Pulmonary artery endothelial cell (primary cell): ENCODE measurements around the gene RAB31. TPM values are rescaled to one million over a fixed set of nuclear protein-coding genes. Genes with fewer than 3 reads are reported as not detected.
"Not testable (repeated sequence)": the region's sequence is repeated elsewhere in the genome, so short reads cannot be mapped to it uniquely, and the experiment has no call there.

Experiments used
- DNase-seq: peaks from one replicate; pipeline ENCODE4 v3.0.0-alpha.2; 2011; ENCODE audit warnings: low read depth, low spot score
- total RNA-seq: library from RNA; depleted of rRNA; stranded (reverse); fragments of >200 nt; gene quantifications from 2 replicates; pipeline ENCODE4 v1.2.3, GENCODE V29; 2014

The RAB31 gene
- total RNA-seq, 1 donor from 2014 or later, result 32.7 TPM

GRCh38 chr18:9835825-9836224 lies 127.7 kb downstream of the RAB31 start:
- DNase-seq, result no peak

DNA sequence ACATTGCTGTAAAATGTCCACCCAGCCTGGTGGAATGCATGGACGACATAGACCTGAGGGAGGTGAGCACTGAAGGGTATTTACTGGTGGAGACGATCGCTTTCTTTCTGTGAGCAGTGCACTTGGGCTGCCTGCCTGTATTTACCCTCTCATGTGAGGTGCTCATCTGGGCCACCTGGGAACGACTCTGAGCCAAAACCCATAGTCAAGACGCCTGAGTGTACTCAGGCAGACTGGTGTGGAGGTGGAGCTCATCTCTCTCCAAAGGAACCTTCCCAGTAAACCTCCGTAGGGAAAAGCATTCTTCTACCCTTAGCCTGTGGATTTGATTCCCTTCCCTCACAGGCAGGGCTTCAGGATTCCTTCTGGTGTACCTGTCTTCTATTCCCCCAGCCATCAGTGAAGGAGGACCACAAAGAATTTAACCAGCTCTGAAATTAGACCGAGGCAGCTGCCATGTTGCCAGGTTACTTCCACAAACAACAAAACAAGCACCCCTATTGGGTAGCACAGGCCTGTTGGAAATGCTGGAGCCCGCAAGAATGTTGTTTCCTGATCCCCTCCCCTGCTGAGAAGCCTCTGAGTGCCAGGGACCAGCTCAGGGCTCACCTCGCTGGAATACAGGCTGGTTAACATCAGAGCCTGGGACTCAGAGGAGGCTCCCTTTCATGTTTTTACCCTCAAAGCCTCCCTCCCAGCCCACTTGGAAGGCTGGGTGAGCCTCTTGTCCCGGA lies 130.2 kb downstream of the RAB31 start:
- DNase-seq, result no peak

DNA sequence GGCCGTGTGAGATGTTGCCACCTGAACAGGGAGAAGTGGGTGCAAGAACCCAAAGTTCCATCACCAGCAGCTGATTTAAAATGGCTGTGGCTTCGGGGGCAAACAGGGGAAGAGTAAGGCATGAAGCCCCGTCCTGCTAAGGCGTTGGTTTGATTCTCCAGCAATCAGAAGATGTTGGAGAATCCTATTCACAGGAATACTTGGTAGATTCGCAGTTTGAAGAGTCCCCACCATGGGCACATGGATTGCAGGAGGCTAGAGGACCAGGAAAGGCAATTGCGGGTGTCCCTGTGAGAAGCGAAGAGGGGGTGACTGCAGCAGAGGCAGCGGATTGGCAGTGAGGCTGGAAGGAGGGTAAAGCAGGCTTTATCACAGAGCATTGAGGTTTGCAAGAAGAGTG lies 131.1 kb downstream of the RAB31 start:
- no peak for DNase-seq

DNA sequence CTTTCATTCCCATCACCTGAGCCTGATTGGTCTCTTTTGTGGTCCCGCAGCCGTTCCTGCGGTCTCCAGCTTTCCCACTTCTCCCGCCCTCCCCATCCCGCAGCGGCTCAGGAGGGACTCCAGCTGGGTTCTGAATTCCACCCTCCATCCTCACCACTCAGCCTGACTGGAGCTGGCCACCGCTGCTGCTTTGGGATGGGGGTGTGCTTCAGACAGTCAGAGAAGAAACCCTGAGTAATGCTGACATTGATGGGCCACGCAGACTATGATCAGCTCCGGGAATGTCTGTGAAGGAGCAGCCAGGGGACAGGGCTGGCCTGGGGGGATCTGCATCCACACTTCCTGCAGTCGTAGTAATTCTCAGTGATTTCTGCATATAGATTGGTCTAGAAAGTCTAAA lies 131.8 kb downstream of the RAB31 start:
- no peak for DNase-seq

GRCh38 chr18:9841752-9842151 lies 133.7 kb downstream of the RAB31 start:
- no peak for DNase-seq

DNA sequence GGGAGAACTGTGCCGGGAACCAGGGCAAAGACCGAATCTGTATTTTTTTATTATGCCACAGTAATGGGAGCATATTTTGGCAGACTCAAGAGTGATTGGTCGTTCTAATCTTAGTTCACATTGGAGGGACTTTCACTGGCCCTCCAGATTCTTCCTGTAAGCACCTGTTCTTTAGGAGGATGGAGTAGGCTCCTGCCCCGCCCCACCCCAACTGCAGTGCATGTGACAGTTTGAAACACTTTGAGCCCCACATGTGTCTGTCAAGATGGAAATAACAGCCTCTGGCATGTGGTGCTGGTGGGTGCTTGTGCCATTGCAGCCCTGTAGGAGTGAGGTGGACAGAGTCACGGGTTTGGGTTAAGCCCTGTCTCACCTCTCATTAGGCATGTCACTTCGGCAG lies 134.3 kb downstream of the RAB31 start:
- DNase-seq, result no peak

DNA sequence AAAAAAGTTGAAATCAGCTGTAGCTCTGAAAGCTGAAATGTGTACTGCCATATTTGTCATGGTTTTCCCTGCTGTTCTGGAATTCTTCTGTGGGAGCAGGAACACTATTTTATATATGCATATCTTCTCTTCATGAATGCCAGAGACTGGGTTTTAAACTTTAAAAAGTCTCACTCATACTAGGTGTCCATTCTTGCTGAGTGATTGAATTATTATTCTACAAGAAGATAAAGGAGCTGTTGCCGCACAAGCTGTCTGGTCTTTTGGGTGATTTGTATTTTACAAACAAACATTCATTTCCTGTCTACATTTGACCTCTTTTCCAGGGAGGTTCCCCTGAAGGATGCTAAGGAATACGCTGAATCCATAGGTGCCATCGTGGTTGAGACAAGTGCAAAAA lies 137.2 kb downstream of the RAB31 start:
- DNase-seq, result no peak

DNA sequence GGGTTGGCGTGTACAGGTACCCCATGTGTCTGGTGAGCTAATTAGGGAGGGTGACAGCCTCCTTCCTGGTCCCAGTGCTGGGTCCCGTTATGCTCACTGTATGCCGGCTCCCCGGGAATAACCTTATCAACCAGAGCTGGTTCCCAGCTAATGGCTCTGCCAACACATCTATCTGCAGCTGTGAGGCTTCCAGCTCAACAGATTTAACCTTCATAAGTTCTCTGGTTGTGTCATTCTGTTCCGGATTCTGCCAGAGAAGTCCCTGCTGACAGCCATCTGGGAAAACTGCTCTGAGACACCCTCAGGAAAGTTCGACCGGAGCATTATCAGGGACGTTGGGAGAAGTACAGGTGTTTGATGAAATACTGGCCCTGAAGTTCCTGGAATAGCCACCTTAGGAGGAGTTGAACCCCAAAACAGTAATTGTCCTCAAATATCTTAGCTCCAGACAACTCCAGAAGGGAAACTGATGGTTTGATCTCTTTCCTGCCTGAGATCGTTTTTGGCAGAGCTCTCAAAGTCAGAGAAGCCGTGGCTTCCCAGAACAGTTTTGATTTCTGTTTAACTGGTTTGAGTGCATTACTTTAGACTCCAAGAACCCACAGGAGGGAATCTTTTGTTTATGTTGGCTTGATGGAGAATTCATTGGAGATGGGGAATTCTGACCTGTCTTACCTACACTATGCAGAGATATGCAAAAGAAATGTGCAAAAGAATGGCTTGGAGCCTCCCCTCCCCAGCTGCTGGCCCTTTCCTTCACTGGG lies 138.2 kb downstream of the RAB31 start:
- DNase-seq, result no peak

- DNase-seq, result no peak
These were observed 140.2 kb downstream of the RAB31 start for GRCh38 chr18:9848170-9848879.

DNA sequence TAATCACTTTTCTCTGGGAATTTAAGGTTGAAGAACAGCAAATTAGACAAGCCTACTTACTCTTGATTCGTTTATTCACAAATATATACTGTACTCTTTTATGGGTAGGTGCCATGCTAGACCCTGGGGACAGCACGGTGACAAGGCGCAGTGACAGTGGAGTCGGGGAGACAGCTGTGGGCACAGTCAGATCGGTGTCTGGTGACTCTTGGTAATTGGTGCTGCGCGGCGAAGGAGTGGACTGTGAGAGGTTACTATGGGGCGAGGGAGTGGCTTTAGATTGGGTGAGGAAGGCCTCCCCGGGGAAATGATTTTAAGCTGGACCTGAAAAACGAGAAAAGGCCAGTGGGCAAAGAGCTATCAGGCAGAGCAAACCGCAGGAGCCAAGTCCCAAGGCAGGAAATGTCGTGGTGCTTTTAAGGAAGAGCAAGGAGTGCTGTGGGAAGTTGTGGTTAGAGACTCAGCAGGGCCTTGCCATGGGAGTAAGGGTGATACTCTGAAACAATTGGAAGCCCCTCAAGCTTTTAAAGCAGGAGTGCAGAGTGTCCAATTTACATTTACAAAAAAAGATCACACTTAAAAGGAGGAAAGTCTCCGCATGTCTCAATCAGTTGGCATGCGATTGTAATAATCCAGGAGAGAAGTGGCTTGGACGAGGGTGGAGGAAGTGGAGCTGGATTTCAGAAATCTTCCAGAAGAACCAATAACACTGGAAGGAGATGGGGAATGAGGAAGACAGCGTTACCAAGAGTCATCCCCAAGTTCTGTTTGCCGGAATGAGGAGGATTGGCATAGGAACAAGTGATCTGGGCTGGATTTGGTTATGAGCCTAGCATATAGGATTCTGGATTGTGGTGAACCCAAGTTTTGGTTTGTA lies 141.5 kb downstream of the RAB31 start:
- DNase-seq, result no peak

- no peak for DNase-seq
These were observed 142.2 kb downstream of the RAB31 start for GRCh38 chr18:9850309-9850708.

DNA sequence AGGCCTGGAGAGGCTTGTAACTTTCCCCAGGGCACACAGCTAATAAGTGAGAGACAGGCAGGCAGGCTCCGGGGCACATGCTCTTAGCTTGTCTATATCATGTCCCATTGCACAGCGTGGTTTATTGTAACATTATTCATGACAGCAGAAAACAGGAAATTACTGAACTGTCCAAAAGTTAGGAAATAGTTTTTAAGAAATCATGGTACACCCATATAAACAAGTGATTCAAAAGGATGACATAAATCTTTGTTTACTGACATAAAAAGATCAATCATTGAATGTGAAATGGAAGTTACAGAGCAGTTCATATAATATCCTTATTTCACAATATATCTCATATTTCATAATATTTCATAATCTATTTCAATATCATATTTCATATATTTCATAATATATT lies 143.4 kb downstream of the RAB31 start:
- DNase-seq, result no peak

DNA sequence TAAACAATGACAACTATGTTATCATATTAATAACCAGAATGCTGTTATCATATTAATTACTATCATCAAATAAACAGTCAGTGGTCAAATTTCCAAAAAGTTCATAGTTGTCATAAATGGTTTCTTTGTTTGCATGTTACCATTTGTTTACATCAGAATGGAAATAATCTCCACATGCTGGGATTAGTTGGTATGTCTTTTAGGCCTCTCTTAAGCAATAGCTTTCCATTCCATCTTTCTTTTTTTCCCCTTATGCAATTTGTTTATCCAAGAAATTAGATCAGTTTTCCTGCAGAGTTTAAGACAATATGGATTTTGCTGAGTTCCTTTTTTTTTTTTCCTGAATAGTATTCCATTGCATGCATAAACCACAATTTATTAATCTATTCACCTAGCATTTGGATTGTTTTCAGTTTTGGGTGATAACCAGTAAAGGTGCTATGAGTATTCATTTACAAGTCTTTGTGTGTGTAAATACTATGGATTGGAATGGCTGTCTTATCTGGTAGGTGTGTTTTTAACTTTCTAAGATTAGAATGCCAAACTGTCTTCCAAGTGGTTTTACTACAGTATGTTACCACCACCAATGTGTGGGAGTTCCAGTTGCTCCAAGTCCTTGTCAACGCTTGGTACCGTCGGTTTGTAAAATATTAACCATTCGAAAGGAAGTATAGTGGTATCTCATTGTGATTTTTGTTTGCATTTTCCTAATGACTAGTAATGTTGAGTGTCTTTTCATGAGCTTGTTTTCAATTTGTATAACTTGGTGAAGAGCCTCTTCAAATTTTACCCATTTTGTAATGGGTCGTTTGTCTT lies 144.4 kb downstream of the RAB31 start:
- DNase-seq, result no peak

DNA sequence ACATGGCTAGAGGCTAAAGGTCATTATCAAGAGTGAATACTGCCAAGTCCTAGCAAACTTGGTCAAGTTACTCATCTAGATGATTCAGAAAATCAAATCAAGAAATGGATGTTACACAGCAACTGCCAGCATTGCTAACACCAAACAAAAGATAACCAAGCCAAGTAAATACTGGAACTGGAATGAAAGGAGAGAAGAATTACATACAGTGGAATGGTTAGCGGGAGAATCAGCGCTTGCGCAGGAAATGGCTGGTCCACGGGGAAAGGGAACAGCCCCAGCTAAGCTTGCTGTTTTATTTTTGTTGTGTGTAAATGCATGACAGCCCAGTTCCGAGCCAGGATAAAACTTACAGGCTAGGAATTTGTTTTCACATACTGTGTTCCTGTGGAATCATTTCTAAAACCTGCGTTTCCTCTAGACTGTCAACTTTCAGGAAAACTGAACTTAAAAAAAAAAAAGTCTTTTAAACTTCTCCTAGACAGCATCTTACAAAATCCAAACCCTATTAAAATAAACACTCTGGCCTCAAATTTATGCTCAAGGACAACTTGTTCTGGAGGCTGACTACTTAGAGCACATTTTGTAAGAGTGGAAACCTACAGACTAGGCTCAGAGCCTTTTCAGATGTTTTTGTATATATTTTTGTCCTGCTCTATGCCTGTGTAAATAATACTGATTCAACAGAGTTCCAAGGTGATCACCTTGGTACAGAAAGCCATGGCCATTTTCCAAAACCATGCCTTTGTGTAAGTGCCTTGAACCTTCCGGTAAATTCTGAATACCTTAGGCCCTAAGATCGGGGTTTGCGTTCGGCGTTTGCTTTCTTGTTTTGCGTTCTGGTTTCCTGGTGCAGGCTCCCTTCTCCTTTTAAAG lies 146.9 kb downstream of the RAB31 start:
- no peak for DNase-seq

- DNase-seq, result no peak
These were observed 147.6 kb downstream of the RAB31 start for GRCh38 chr18:9855681-9856080.

- DNase-seq, result no peak
These were observed 148.0 kb downstream of the RAB31 start for GRCh38 chr18:9856092-9856491.

- not testable (repeated sequence) for DNase-seq
These were observed 149.4 kb downstream of the RAB31 start for GRCh38 chr18:9857479-9857998.

DNA sequence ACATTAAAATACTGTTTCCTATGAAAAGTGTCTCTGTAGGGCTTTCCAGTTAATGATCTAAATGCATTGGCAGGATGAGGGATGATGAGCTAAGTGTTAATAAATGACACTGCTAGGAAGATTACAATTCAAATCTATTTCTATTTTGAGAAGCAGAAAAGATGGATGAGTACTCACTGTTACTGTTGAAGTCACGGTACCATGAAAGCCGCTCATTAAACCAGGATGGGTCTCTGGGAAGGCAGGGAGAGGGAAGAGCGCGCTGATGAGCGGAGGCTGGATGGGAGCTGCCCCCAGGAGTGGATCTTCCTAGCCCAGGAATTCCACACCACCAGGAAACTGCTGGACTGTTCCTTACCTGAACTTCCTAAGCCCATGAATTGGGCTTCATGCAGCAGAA lies 150.5 kb downstream of the RAB31 start:
- no peak for DNase-seq

- no peak for DNase-seq
These were observed 151.1 kb downstream of the RAB31 start for GRCh38 chr18:9859232-9859631.
